ENCODE data around the gene CAMK2D. TPM values are rescaled to one million over a fixed set of nuclear protein-coding genes. Genes with fewer than 3 reads are reported as not detected.

The CAMK2D gene
- total RNA-seq, 1 donor from 2014 or later = 58.4 TPM

DNA sequence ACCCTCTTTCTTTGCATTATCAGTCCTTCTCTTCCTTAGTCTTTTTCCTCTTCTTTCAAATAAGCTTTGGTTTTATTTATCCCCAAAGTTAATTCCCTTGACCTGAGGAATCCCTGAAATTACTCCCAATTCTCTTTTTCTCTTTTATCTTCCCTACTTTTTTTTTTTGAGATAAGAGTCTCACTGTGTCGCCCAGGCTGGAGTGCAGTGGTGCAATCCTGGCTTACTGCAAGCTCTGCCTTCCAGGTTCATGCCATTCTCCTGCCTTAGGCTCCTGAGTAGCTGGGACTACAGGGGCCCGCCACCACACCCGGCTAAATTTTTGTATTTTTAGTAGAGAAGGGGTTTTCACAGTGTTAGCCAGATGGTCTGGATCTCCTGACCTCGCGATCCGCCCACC, 17.8 kb downstream of the CAMK2D start:
- Mint-ChIP-seq H3K9me3 (no peaks in the 10 kb centered on the region), H3K27me3 (ENCODE audit: low read depth) (no peaks in the 10 kb centered on the region), H3K36me3 (ENCODE audit: low read depth) (peaks cover 44% of the 10 kb centered on the region), H3K4me3 (ENCODE audit: low read depth) (no peak overlapping the region), H3K27ac (no peak overlapping the region), H3K4me1 (ENCODE audit: low read depth) (peaks cover 33% of the 10 kb centered on the region)
- intact Hi-C loops (cut with micrococcal nuclease) = loop anchor here (5.0 kb wide), 1 partner anchor 36 kb away; no protein-coding TSS in a partner anchor
- DNase-seq (ENCODE audit: low spot score) = no peak

DNA sequence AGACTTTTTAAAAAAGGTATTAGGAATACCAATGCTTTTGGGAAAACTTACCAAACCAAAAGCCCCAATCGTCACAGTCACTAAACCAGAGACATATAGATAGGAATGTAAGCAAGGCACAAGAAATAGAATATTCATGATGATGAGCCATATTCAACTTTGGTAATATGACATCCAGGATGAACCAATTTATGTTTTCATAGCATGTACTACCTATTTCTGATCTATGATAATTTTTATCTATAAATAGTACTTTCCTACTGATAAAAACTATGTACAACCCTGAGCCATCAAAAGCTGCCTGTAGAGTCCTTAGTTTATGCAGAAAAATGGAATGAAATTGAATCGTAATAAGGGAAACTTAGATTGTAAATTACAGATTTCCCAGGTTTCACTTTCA, 18.9 kb downstream of the CAMK2D start:
- Mint-ChIP-seq H3K9me3 (no peaks in the 10 kb centered on the region), H3K36me3 (ENCODE audit: low read depth) (peaks cover 43% of the 10 kb centered on the region), H3K4me3 (ENCODE audit: low read depth) (no peak overlapping the region), H3K4me1 (ENCODE audit: low read depth) (peaks cover 29% of the 10 kb centered on the region), H3K27ac (no peak overlapping the region), H3K27me3 (ENCODE audit: low read depth) (no peaks in the 10 kb centered on the region)
- intact Hi-C loops (cut with micrococcal nuclease) = loop anchor here (5.0 kb wide), 1 partner anchor 35 kb away; no protein-coding TSS in a partner anchor
- DNase-seq (ENCODE audit: low spot score) = no peak

DNA sequence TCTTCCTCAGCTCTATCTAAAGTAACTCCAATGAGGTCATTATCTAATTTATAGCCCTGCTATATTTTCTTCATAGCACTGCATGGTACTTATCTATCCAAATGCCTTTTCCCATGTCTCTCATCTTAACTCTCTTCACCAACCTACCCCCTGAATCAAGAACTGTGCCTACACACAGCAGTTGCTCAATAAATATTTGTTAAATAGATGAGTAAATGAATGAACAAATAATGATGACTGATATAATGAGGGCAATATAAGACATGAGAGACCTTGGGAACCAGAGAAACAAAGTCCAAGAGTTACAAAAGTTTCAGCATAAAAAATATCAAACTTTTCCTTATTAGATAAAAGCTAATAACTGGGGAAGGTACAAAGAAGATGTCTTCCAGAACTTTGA, 19.6 kb downstream of the CAMK2D start:
- Mint-ChIP-seq H3K36me3 (ENCODE audit: low read depth) (peaks cover 43% of the 10 kb centered on the region), H3K9me3 (no peaks in the 10 kb centered on the region), H3K4me1 (ENCODE audit: low read depth) (peaks cover 31% of the 10 kb centered on the region), H3K27me3 (ENCODE audit: low read depth) (no peaks in the 10 kb centered on the region), H3K4me3 (ENCODE audit: low read depth) (no peak overlapping the region), H3K27ac (no peak overlapping the region)
- intact Hi-C loops (cut with micrococcal nuclease) = loop anchor here (5.0 kb wide), 1 partner anchor 35 kb away; no protein-coding TSS in a partner anchor
- no peak for DNase-seq (ENCODE audit: low spot score)

DNA sequence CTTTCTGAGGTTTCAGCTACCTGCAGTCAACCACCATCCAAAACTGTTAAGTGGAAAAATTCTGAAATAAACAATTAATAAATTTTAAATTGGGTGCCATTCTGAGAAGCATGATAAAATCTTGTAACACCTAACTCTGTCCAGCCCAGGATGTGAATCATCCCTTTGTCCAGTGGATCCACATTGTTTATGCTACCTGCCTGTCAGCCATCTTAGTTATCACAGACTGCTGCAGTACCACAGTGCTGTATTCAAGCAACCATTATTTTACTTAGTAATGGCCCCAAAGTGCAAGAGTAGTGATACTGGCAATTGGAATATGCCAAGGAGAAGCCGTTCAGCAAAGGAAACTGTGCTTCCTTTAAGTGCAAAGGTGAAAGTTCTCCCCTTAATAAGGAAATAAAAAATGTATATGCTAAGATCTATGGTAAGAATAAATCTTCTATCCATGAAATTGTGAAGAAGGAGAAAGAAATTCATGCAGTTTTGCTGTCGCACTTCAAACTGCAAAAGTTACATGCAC, 20.6 kb downstream of the CAMK2D start:
- H3K36me3 Mint-ChIP-seq (ENCODE audit: low read depth) = peaks cover 53% of the 10 kb centered on the region
- intact Hi-C loops (cut with micrococcal nuclease) = loop anchor here (5.0 kb wide), 1 partner anchor 34 kb away; no protein-coding TSS in a partner anchor
- H3K4me1 Mint-ChIP-seq (ENCODE audit: low read depth) = peaks cover 36% of the 10 kb centered on the region
- no peak for DNase-seq (ENCODE audit: low spot score)
- no peak overlapping the region for H3K27ac Mint-ChIP-seq
- H3K4me3 Mint-ChIP-seq (ENCODE audit: low read depth) = no peak overlapping the region
- H3K27me3 Mint-ChIP-seq (ENCODE audit: low read depth) = no peaks in the 10 kb centered on the region
- peaks cover 4% of the 10 kb centered on the region for H3K9me3 Mint-ChIP-seq

DNA sequence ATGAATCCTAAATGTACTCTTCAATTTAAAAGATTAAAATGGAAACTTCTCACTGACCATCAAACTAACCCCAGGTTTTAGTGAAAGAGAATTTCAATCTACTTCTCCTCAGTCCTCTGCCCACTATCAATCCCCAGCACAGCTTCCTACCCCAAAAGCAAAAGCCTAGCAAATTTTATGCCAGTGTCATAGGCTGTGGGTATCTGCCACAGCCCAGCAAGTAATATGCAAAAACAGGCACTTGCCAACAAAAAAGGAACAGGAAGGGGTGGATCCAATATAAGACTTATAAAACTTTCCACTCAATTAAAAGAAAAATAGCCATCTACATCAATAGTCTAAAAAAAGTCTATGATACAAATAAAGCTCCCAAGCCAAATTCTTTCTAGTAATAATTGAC, 22.3 kb downstream of the CAMK2D start:
- intact Hi-C loops (cut with micrococcal nuclease) = no loop called here
- Mint-ChIP-seq H3K36me3 (ENCODE audit: low read depth) (peaks cover 67% of the 10 kb centered on the region), H3K9me3 (peaks cover 4% of the 10 kb centered on the region), H3K27ac (no peak overlapping the region), H3K27me3 (ENCODE audit: low read depth) (no peaks in the 10 kb centered on the region), H3K4me3 (ENCODE audit: low read depth) (no peak overlapping the region), H3K4me1 (ENCODE audit: low read depth) (peaks cover 35% of the 10 kb centered on the region)
- no peak for DNase-seq (ENCODE audit: low spot score)

DNA sequence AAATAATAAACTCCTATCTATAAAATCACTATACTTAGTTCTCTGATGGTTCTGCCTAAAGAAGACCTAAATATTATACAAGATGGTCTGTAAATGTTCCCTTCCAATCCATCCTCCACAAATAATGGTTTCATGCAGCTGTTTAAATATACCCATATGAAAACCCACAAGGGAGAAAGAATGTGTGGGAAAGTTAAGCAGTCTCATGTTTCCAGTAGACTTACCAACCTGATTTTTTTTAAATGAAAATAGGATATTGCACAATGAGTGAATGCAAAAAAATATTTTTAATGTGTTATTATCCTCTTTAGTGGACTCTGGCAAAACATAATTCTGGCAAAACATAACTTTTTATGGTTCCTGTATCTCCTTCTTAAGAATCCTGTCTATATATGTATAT, 23.3 kb downstream of the CAMK2D start:
- no peak overlapping the region for H3K27ac Mint-ChIP-seq
- H3K27me3 Mint-ChIP-seq (ENCODE audit: low read depth) = no peaks in the 10 kb centered on the region
- DNase-seq (ENCODE audit: low spot score) = no peak
- H3K36me3 Mint-ChIP-seq (ENCODE audit: low read depth) = peaks cover 73% of the 10 kb centered on the region
- H3K9me3 Mint-ChIP-seq = peaks cover 4% of the 10 kb centered on the region
- peaks cover 43% of the 10 kb centered on the region for H3K4me1 Mint-ChIP-seq (ENCODE audit: low read depth)
- intact Hi-C loops (cut with micrococcal nuclease) = no loop called here
- no peak overlapping the region for H3K4me3 Mint-ChIP-seq (ENCODE audit: low read depth)

DNA sequence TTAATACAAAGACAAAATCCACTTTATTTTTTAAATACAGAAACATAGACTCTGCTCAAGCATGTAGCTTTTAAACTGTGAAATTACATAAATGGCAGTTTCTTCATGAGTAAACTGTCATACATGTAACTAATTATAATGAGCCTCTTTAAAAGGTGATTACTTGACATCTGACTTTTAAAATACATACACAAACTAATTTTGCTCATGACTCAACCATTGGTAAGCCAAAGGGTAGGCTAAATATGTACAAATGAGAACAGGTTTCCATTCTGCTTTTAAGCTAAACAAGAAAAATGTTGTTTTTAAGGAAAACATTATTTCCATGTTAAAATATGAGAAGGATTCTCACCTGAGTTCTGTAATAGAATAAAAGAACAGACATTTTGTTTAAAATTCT, 27.9 kb downstream of the CAMK2D start:
- no peak overlapping the region for H3K4me3 Mint-ChIP-seq (ENCODE audit: low read depth)
- intact Hi-C loops (cut with micrococcal nuclease) = loop anchor here (5.0 kb wide), 1 partner anchor 36 kb away; no protein-coding TSS in a partner anchor
- no peak overlapping the region for H3K27ac Mint-ChIP-seq
- no peak for DNase-seq (ENCODE audit: low spot score)
- peaks cover 4% of the 10 kb centered on the region for H3K9me3 Mint-ChIP-seq
- H3K27me3 Mint-ChIP-seq (ENCODE audit: low read depth) = no peaks in the 10 kb centered on the region
- peaks cover 78% of the 10 kb centered on the region for H3K36me3 Mint-ChIP-seq (ENCODE audit: low read depth)
- peaks cover 49% of the 10 kb centered on the region for H3K4me1 Mint-ChIP-seq (ENCODE audit: low read depth)

DNA sequence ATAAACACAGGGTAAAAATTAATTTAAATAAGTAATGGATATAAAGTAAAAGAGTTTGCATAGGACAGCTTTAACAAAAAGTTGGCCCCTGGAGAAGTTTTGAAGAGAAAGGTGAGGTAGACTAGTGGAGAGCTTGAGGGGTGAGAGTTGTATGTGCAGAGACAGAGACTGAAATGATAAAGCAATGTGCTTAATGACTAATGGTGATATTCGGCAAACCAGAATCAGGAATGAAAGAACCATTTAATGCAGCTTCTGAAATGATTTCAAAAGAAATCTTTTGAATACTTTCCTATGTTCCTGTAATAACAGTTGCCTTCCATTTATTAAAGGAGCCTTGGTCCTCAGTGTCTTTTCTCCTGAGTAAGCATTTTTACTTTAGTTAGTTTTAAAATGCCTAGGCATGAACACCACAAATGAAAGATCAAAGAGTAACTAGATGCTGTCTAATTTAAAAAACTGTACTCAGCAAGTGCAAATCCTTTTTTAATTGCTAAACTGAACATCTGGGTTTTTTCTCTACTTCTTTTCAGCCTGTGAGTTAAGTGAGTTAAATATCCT, 28.5 kb downstream of the CAMK2D start:
- H3K27me3 Mint-ChIP-seq (ENCODE audit: low read depth) = no peaks in the 10 kb centered on the region
- peaks cover 52% of the 10 kb centered on the region for H3K4me1 Mint-ChIP-seq (ENCODE audit: low read depth)
- peaks cover 80% of the 10 kb centered on the region for H3K36me3 Mint-ChIP-seq (ENCODE audit: low read depth)
- no peak overlapping the region for H3K4me3 Mint-ChIP-seq (ENCODE audit: low read depth)
- intact Hi-C loops (cut with micrococcal nuclease) = loop anchor here (5.0 kb wide), 1 partner anchor 36 kb away; no protein-coding TSS in a partner anchor
- H3K9me3 Mint-ChIP-seq = peaks cover 4% of the 10 kb centered on the region
- DNase-seq (ENCODE audit: low spot score) = no peak
- H3K27ac Mint-ChIP-seq = no peak overlapping the region

DNA sequence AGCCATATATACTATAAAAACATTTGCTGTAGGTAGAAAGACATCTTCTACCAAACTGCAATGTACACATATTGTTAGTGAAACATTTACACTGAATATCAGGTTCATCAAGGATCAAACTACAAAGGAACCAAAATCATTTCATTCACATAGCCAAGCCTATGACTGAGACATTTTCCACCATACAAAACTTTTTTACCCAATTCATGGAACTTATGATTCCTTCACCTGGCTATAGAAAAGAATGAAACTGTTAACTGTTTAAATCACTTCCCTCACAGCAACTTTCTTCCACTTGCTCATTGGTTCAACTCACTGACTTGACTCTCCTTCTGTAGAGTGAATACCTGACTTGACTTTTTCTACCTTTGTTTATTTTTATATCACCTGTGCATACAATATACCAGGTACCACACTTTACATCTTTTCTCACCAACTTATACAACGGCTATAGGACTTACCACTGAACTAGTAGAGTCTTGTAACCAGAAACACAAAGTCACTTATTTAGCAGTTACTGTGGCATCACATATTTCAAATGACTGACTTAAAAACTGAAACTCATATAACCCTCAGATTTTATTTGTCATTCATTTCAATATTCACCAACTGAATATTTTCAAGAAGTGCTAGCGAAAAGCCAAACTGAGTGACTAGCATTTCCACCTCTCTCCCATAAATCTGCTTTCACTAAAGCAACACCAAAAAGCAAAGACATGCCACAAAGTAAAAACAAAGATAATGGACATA, 30.9 kb downstream of the CAMK2D start:
- peaks cover 62% of the 10 kb centered on the region for H3K4me1 Mint-ChIP-seq (ENCODE audit: low read depth)
- H3K27ac Mint-ChIP-seq = peak overlapping the region; percentile 74
- no peak overlapping the region for H3K4me3 Mint-ChIP-seq (ENCODE audit: low read depth)
- no peaks in the 10 kb centered on the region for H3K9me3 Mint-ChIP-seq
- DNase-seq (ENCODE audit: low spot score) = no peak
- intact Hi-C loops (cut with micrococcal nuclease) = loop anchor here (2.0 to 5.0 kb wide), 2 partner anchors 26 to 33 kb away; no protein-coding TSS in a partner anchor
- peaks cover 66% of the 10 kb centered on the region for H3K36me3 Mint-ChIP-seq (ENCODE audit: low read depth)
- no peaks in the 10 kb centered on the region for H3K27me3 Mint-ChIP-seq (ENCODE audit: low read depth)

DNA sequence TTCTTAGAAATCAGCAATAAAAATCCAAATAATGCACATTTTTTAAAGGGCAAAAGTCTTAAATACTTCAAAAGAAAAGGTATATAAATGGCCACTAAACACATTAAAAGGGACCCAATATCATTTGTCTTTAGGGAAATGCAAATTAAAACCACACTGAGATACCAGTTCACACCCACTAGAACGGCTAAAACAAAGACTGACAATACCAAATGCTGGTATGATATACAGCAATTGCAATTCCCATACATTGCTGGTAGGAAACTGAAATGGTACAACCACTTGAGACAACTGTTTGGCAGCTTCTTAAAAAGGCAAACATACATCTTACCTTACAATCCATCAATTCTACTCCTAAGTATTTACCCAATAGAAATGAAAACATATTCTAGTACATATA, 33.7 kb downstream of the CAMK2D start:
- Mint-ChIP-seq H3K4me1 (ENCODE audit: low read depth) (peaks cover 50% of the 10 kb centered on the region), H3K27ac (no peak overlapping the region)

DNA sequence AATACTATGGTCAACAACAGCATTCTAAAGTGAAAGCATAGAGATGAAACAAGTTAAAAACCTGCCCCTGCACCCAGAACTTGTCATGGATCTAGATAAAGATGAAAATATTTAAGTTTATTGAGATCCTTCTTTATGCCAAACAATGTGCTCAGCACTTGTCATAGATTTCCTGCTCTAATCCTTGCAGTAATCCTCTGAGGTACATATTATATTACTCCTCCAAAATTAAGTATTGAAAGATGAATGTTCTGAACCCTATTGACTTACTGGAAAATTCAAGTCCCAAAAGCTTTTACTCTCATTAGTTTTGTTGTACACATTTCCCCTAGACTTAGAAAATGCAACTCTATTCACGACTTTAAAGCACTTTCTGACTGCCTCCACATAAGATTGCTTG, 35.6 kb downstream of the CAMK2D start:
- Mint-ChIP-seq H3K4me1 (ENCODE audit: low read depth) (peaks cover 47% of the 10 kb centered on the region), H3K9me3 (no peaks in the 10 kb centered on the region), H3K4me3 (ENCODE audit: low read depth) (no peak overlapping the region), H3K36me3 (ENCODE audit: low read depth) (peaks cover 38% of the 10 kb centered on the region), H3K27ac (no peak overlapping the region), H3K27me3 (ENCODE audit: low read depth) (no peaks in the 10 kb centered on the region)
- DNase-seq (ENCODE audit: low spot score) = no peak
- intact Hi-C loops (cut with micrococcal nuclease) = no loop called here

More for the DNA sequence above, 33.7 kb downstream of the CAMK2D start:
- H3K4me3 Mint-ChIP-seq (ENCODE audit: low read depth) = no peak overlapping the region
- no peaks in the 10 kb centered on the region for H3K27me3 Mint-ChIP-seq (ENCODE audit: low read depth)
- intact Hi-C loops (cut with micrococcal nuclease) = no loop called here
- no peaks in the 10 kb centered on the region for H3K9me3 Mint-ChIP-seq
- DNase-seq (ENCODE audit: low spot score) = no peak
- H3K36me3 Mint-ChIP-seq (ENCODE audit: low read depth) = peaks cover 43% of the 10 kb centered on the region

DNA sequence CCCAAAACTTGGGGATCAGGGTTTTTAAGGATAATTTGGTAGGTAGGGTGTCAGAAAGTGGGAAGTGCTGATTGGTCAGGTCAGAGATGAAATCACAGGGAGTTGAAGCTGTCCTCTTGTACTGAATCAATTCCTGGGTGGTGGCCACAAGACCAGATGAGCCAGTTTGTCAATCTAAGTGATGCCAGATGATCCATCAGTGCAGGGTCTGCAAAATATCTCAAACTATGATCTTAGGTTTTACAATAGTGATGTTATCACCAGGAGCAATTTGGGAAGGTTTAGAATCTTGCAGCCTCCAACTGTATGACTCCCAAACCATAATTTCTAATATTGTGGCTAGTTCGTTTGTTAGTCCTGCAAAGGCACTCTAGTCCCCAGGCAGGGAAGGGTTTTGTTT, 43.3 kb downstream of the CAMK2D start:
- intact Hi-C loops (cut with micrococcal nuclease) = no loop called here
- DNase-seq (ENCODE audit: low spot score) = no peak
- Mint-ChIP-seq H3K36me3 (ENCODE audit: low read depth) (peaks cover 35% of the 10 kb centered on the region), H3K9me3 (no peaks in the 10 kb centered on the region), H3K4me3 (ENCODE audit: low read depth) (no peak overlapping the region), H3K4me1 (ENCODE audit: low read depth) (peaks cover 12% of the 10 kb centered on the region), H3K27ac (no peak overlapping the region), H3K27me3 (ENCODE audit: low read depth) (no peaks in the 10 kb centered on the region)

All from activated T-helper 2 cell treated with anti-CD3 and anti-CD28 coated beads, Interferon-gamma antibody, Interleukin-2, Interleukin-4, amounts not matched to agents 10 μg/mL and 5 μg/mL and 100 μg/mL, durations not matched to agents 14 hours and 24 hours and 36 hours (primary cell).